ENCODE data around the gene OR13C2. TPM values are rescaled to one million over a fixed set of nuclear protein-coding genes. Genes with fewer than 3 reads are reported as not detected.
"Not testable (repeated sequence)": the region's sequence is repeated elsewhere in the genome, so short reads cannot be mapped to it uniquely, and the experiment has no call there.

OR13C2 gene
- total RNA-seq, 3 donors from 2014 or later (not counting 1 experiment from before 2014, with no cell fraction given): not detected

- no peaks in the 10 kb centered on the region for H3K27me3 Mint-ChIP-seq (ENCODE audit: low read depth in 2 of 2)
- 92% methylated on average over 2 of the region's 2 CpGs for WGBS (ENCODE audit: insufficient coverage)
These were observed 725 bp upstream of the OR13C2 start for GRCh38 chr9:104606152-104606551.

DNA sequence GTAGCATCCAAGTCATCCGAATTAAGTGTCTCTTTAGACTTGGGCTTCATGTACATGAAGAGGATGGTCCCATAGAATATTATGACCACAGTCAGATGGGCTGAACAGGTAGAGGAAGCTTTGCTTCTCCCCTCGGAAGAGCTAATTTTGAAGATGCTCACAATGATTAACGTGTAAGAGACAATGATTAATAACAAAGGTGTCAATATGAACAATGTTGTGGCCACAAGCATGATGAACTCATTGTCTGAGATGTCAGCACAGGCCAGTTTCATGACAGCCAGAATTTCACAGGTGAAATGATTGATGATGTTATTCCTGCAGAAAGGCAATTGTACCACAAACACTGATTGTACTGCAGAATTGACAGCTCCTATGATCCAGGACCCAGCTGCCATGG, 626 bp downstream of the OR13C2 start:
- 72% methylated on average over 3 of the region's 3 CpGs for WGBS (ENCODE audit: insufficient coverage)
- H3K9me3 Mint-ChIP-seq: peaks cover 0 to 3% of the 10 kb centered on the region in 2 donors

More at GRCh38 chr9:104606152-104606551, 725 bp upstream of the OR13C2 start:
- ATAC-seq: no peak
- H3K36me3 Mint-ChIP-seq: no peaks in the 10 kb centered on the region
- H3K4me1 Mint-ChIP-seq: no peaks in the 10 kb centered on the region
- H3K27ac Mint-ChIP-seq: no peak overlapping the region
- Histone ChIP-seq H3K27me3 (ENCODE audit: control insufficient read depth, insufficient read depth, low read length) (no peaks in the 10 kb centered on the region), H3K4me1 (ENCODE audit: control insufficient read depth, insufficient read depth, low read length) (no peaks in the 10 kb centered on the region), H3K9me3 (ENCODE audit: control insufficient read depth, insufficient read depth, low read length) (no peaks in the 10 kb centered on the region), H3K4me3 (ENCODE audit: low read length) (no peak overlapping the region), H3K36me3 (ENCODE audit: control insufficient read depth, insufficient read depth, low read length) (no peaks in the 10 kb centered on the region), H3K27ac (ENCODE audit: low read length) (no peak overlapping the region)
- no peak for TF ChIP-seq CTCF (IDR thresholded peaks at IDR 0.05)
- intact Hi-C loops (cut with micrococcal nuclease): loop anchor here (1.0 kb wide), 1 partner anchor 9 kb away; no protein-coding TSS in a partner anchor
- H3K4me3 Mint-ChIP-seq: no peak overlapping the region
- no peak for DNase-seq
- peaks cover 0 to 3% of the 10 kb centered on the region in 2 donors for H3K9me3 Mint-ChIP-seq

DNA sequence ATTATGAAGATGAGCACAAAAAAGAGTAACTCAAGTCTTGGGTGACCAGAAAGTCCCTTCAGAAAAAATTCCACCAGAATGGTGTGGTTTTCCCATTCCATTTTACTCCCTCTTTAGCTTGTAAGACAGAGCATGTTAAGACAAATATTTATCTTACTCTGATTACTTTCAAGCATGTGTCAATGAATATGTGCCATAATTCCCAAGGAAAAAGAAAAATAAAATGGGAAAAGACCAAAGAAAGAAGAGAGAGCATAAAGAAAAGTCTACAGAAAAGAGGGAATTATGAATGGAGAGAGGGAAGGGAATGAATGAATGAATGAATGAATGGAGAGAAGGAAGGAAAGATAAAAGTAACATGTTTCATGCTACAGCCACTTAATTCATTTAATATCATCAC, 6.1 kb downstream of the OR13C2 start, which contains the start of gene OR13C5:
Gene OR13C5 (minus strand): TSS at position 101 of the 400 bp plus-strand sequence. CDS start 0 bp downstream, at position 101.
- not testable (repeated sequence) for H3K4me1 Mint-ChIP-seq, H3K27ac Mint-ChIP-seq, H3K4me3 Mint-ChIP-seq

More for the DNA sequence above, 626 bp downstream of the OR13C2 start:
- DNase-seq: no peak
- H3K4me1 ChIP-seq (ENCODE audit: control insufficient read depth, insufficient read depth, low read length): no peaks in the 10 kb centered on the region
- ATAC-seq: no peak
- no peaks in the 10 kb centered on the region for H3K27me3 ChIP-seq (ENCODE audit: control insufficient read depth, insufficient read depth, low read length)
- H3K4me3 Mint-ChIP-seq: no peak overlapping the region
- H3K27ac ChIP-seq (ENCODE audit: low read length): no peak overlapping the region
- intact Hi-C loops (cut with micrococcal nuclease): no loop called here
- H3K27ac Mint-ChIP-seq: no peak overlapping the region
- no peaks in the 10 kb centered on the region for H3K36me3 ChIP-seq (ENCODE audit: control insufficient read depth, insufficient read depth, low read length)
- no peak overlapping the region for H3K4me3 ChIP-seq (ENCODE audit: low read length)
- no peak for TF ChIP-seq CTCF (IDR thresholded peaks at IDR 0.05)
- no peaks in the 10 kb centered on the region for H3K27me3 Mint-ChIP-seq (ENCODE audit: low read depth in 2 of 2)
- no peaks in the 10 kb centered on the region for H3K36me3 Mint-ChIP-seq
- no peaks in the 10 kb centered on the region for H3K9me3 ChIP-seq (ENCODE audit: control insufficient read depth, insufficient read depth, low read length)
- H3K4me1 Mint-ChIP-seq: no peaks in the 10 kb centered on the region

GRCh38 chr9:104598749-104599148, 6.7 kb downstream of the OR13C2 start:
- H3K4me1 ChIP-seq (ENCODE audit: control insufficient read depth, insufficient read depth, low read length); H3K27me3 ChIP-seq (ENCODE audit: control insufficient read depth, insufficient read depth, low read length); H3K4me3 Mint-ChIP-seq; H3K27me3 Mint-ChIP-seq (ENCODE audit: low read depth in 2 of 2); H3K36me3 Mint-ChIP-seq; DNase-seq; H3K9me3 Mint-ChIP-seq; intact Hi-C loops (cut with micrococcal nuclease); ATAC-seq; H3K9me3 ChIP-seq (ENCODE audit: control insufficient read depth, insufficient read depth, low read length); H3K36me3 ChIP-seq (ENCODE audit: control insufficient read depth, insufficient read depth, low read length); H3K4me3 ChIP-seq (ENCODE audit: low read length); H3K4me1 Mint-ChIP-seq; H3K27ac ChIP-seq (ENCODE audit: low read length); H3K27ac Mint-ChIP-seq: not testable (repeated sequence)
- WGBS (ENCODE audit: insufficient coverage): 62% methylated on average over 1 of the region's 3 CpGs

More for the DNA sequence above, 6.1 kb downstream of the OR13C2 start, which contains the start of gene OR13C5:
- H3K9me3 Mint-ChIP-seq; H3K36me3 ChIP-seq (ENCODE audit: control insufficient read depth, insufficient read depth, low read length); H3K36me3 Mint-ChIP-seq; intact Hi-C loops (cut with micrococcal nuclease); H3K27me3 Mint-ChIP-seq (ENCODE audit: low read depth in 2 of 2); H3K4me1 ChIP-seq (ENCODE audit: control insufficient read depth, insufficient read depth, low read length); ATAC-seq; DNase-seq; H3K27ac ChIP-seq (ENCODE audit: low read length); H3K27me3 ChIP-seq (ENCODE audit: control insufficient read depth, insufficient read depth, low read length); H3K9me3 ChIP-seq (ENCODE audit: control insufficient read depth, insufficient read depth, low read length); H3K4me3 ChIP-seq (ENCODE audit: low read length): not testable (repeated sequence)
